Body of pancreas (tissue), 4 donors: Measurements from ENCODE around the gene CRYGD. TPM values are rescaled to one million over a fixed set of nuclear protein-coding genes. Genes with fewer than 3 reads are reported as not detected.

Source experiments
- ATAC-seq: fragments of 150-250 bp; one replicate; pipeline ENCODE4 v1.9.1; 2016
- DNase-seq, 4 donors: peaks; one replicate each; pipeline ENCODE4 v3.0.0-alpha.2; 2019
- H3K27ac ChIP-seq, 4 donors: fragments of 200-600 bp; sonication (generic); 1 replicate in 3 of 4; 2 replicates in 1 of 4; pipeline versions ENCODE4 v1.5.1 to v1.6.1; 2016 to 2019; ENCODE audit warnings: mild to moderate bottlenecking in 1 of 4, mixed read lengths in 1 of 4, moderate library complexity in 1 of 4
- H3K27me3 ChIP-seq, 2 donors: fragments of 200-600 bp; sonication (generic); one replicate each; pipeline ENCODE4 v1.6.0; 2016; ENCODE audit warnings: mild to moderate bottlenecking in 1 of 2
- H3K36me3 ChIP-seq, 2 donors: fragments of 200-600 bp; sonication (generic); replicated peaks in 1 of 2; 2 replicates each; pipeline ENCODE4 v1.5.1; 2016; ENCODE audit warnings: low read depth in 2 of 2; ENCODE audit not compliant: insufficient read depth in 1 of 2
- H3K4me1 ChIP-seq: fragments of 200-600 bp; sonication (generic); one replicate; pipeline ENCODE4 v1.6.0; 2016
- H3K4me3 ChIP-seq, 2 donors: fragments of 200-600 bp; sonication (generic); 1 replicate in 1 of 2; 2 replicates in 1 of 2; pipeline ENCODE4 v1.5.1; 2016 to 2019
- H3K9me3 ChIP-seq, 3 donors: fragments of 200-600 bp; sonication (generic); 1 replicate in 2 of 3; 2 replicates in 1 of 3; pipeline ENCODE4 v1.5.1; 2016
- CTCF ChIP-seq, 7 experiments: fragments of 450-650 bp in 4 of 7; fragments of 200-600 bp in 3 of 7; sonication (generic) in 3 of 7; IDR thresholded peaks; one replicate each; pipeline ENCODE4 v1.5.1; 2016 to 2019; ENCODE audit warnings: antibody characterized with exemption in 7 of 7
- POLR2A ChIP-seq, 3 donors: fragments of 450-650 bp; IDR thresholded peaks; one replicate each; pipeline ENCODE4 v1.6.1; 2016; ENCODE audit warnings: antibody characterized with exemption in 3 of 3, mild to moderate bottlenecking in 2 of 3
- WGBS, 2 donors: methylation state at CpG; one replicate each; pipeline ENCODE4 v1.1.5; 2017; 5-methylcytosine and 5-hydroxymethylcytosine counted together
- intact Hi-C: fragments of 100-400 bp; cut with DNase I; formaldehyde crosslinking; loops from one replicate; pipeline ENCODE4 v1.15.1; 2023
- total RNA-seq, 2 donors: library from RNA; depleted of rRNA; stranded (reverse); fragments of >200 nt; gene quantifications; one replicate each; pipeline ENCODE4 v1.1.0, GENCODE V29; 2016

CRYGD gene
- total RNA-seq, 2 donors from 2014 or later, result not detected

- ATAC-seq, result no peak
- Histone ChIP-seq H3K27ac (no peak overlapping the region), H3K4me1 (no peaks in the 10 kb centered on the region), H3K27me3 (no peaks in the 10 kb centered on the region), H3K36me3 (no peaks in the 10 kb centered on the region), H3K4me3 (no peak overlapping the region), H3K9me3 (no peaks in the 10 kb centered on the region)
- intact Hi-C loops, result no loop called here
- no peak for TF ChIP-seq CTCF (IDR thresholded peaks at IDR 0.05)
- DNase-seq, result no peak
Observed at GRCh38 chr2:208147008-208147407, 22.7 kb upstream of the CRYGD start.

- Histone ChIP-seq H3K4me3 (no peak within 1 kb of the TSS), H3K4me1 (no peaks in the 10 kb centered on the region), H3K27ac (no peak within 1 kb of the TSS), H3K27me3 (no peaks in the 10 kb centered on the region), H3K36me3 (no peaks in the 10 kb centered on the region), H3K9me3 (no peaks in the 10 kb centered on the region)
- 68 to 72% methylated on average over 6 of the region's 6 CpGs for WGBS, 2 donors
- intact Hi-C loops, result no loop called here
- TF ChIP-seq CTCF (IDR thresholded peaks at IDR 0.05) (no peak), POLR2A (IDR thresholded peaks at IDR 0.05) (no peak)
- ATAC-seq (no peak), DNase-seq (no peak)
Observed at GRCh38 chr2:208146006-208146405, 21.7 kb upstream of the CRYGD start, which contains the start of gene CRYGB. CRYGB (minus strand) TSS chr2:208146158; CDS start chr2:208146120, 38 bp downstream.

- H3K9me3 ChIP-seq, result no peaks in the 10 kb centered on the region
- no peaks in the 10 kb centered on the region for H3K27me3 ChIP-seq
- H3K36me3 ChIP-seq, result no peaks in the 10 kb centered on the region
- no peak overlapping the region for H3K4me3 ChIP-seq
- TF ChIP-seq CTCF (IDR thresholded peaks at IDR 0.05), result no peak
- no peak for TF ChIP-seq POLR2A (IDR thresholded peaks at IDR 0.05)
- intact Hi-C loops, result no loop called here
- no peak for ATAC-seq
- WGBS, 2 donors, result 47 to 54% methylated on average over 12 to 14 of the region's 14 CpGs
- DNase-seq, result no peak
- H3K27ac ChIP-seq, result no peak overlapping the region
- H3K4me1 ChIP-seq, result no peaks in the 10 kb centered on the region
Observed at GRCh38 chr2:208142925-208143799, 18.8 kb upstream of the CRYGD start.

GRCh38 chr2:208142240-208142924 lies 18.1 kb upstream of the CRYGD start:
- Histone ChIP-seq H3K27ac (no peak overlapping the region), H3K4me3 (no peak overlapping the region), H3K4me1 (no peaks in the 10 kb centered on the region), H3K36me3 (no peaks in the 10 kb centered on the region), H3K9me3 (no peaks in the 10 kb centered on the region), H3K27me3 (no peaks in the 10 kb centered on the region)
- intact Hi-C loops, result no loop called here
- TF ChIP-seq CTCF (IDR thresholded peaks at IDR 0.05), result no peak
- no peak for TF ChIP-seq POLR2A (IDR thresholded peaks at IDR 0.05)
- DNase-seq (no peak), ATAC-seq (no peak)
- 43% methylated on average over 8 of the region's 8 CpGs for WGBS, 2 donors
